ENCODE results near the gene EVA1A. TPM values are rescaled to one million over a fixed set of nuclear protein-coding genes. Genes with fewer than 3 reads are reported as not detected.

Gene EVA1A
- total and polyA plus RNA-seq, 7 donors, result 0.51 to 2.5 (median 0.83) TPM

- no peak for ATAC-seq
- H3K27me3 ChIP-seq (ENCODE audit: insufficient read depth in 3 of 3, low read length in 2 of 3), result no peaks in the 10 kb centered on the region
- 38 to 55% (median 52%) methylated on average over 1 of the region's 1 CpG for WGBS, 3 donors
Measured at GRCh38 chr2:75532488-75532887, 28.3 kb downstream of the EVA1A start.

GRCh38 chr2:75528221-75528977 lies 32.3 kb downstream of the EVA1A start:
- H3K27me3 ChIP-seq (ENCODE audit: insufficient read depth in 3 of 3, low read length in 2 of 3), result no peaks in the 10 kb centered on the region
- intact Hi-C loops (cut with DNase I), result no loop called here
- no peaks in the 10 kb centered on the region for H3K4me1 ChIP-seq
- DNase-seq (no peak), ATAC-seq (no peak)
- H3K27ac ChIP-seq, result no peak overlapping the region
- H3K4me3 ChIP-seq, result no peak overlapping the region
- no peaks in the 10 kb centered on the region for H3K9me3 ChIP-seq
- 52 to 72% (median 60%) methylated on average over 5 of the region's 5 CpGs for WGBS, 3 donors
- no peaks in the 10 kb centered on the region for H3K36me3 ChIP-seq (ENCODE audit: insufficient read depth in 1 of 2, low read depth in 1 of 2)
- no peak for TF ChIP-seq CTCF (IDR thresholded peaks at IDR 0.05)

More at GRCh38 chr2:75532488-75532887, 28.3 kb downstream of the EVA1A start:
- H3K4me1 ChIP-seq, result no peaks in the 10 kb centered on the region
- no peaks in the 10 kb centered on the region for H3K9me3 ChIP-seq
- no peaks in the 10 kb centered on the region for H3K36me3 ChIP-seq (ENCODE audit: insufficient read depth in 1 of 2, low read depth in 1 of 2)
- TF ChIP-seq CTCF (IDR thresholded peaks at IDR 0.05), result no peak
- no peak for DNase-seq
- intact Hi-C loops (cut with DNase I), result no loop called here
- no peak overlapping the region for H3K4me3 ChIP-seq
- no peak overlapping the region for H3K27ac ChIP-seq

GRCh38 chr2:75527676-75528075 lies 33.1 kb downstream of the EVA1A start:
- WGBS, 3 donors, result 76 to 89% (median 89%) methylated on average over 1 of the region's 1 CpG
- no peaks in the 10 kb centered on the region for H3K9me3 ChIP-seq

GRCh38 chr2:75526842-75527241 lies 33.9 kb downstream of the EVA1A start:
- intact Hi-C loops (cut with DNase I), result no loop called here
- H3K27ac ChIP-seq, result no peak overlapping the region
- no peaks in the 10 kb centered on the region for H3K9me3 ChIP-seq
- TF ChIP-seq CTCF (IDR thresholded peaks at IDR 0.05), result no peak
- no peaks in the 10 kb centered on the region for H3K27me3 ChIP-seq (ENCODE audit: insufficient read depth in 3 of 3, low read length in 2 of 3)
- DNase-seq (no peak), ATAC-seq (no peak)
- no peaks in the 10 kb centered on the region for H3K36me3 ChIP-seq (ENCODE audit: insufficient read depth in 1 of 2, low read depth in 1 of 2)
- H3K4me1 ChIP-seq, result no peaks in the 10 kb centered on the region
- no peak overlapping the region for H3K4me3 ChIP-seq

More at GRCh38 chr2:75527676-75528075, 33.1 kb downstream of the EVA1A start:
- intact Hi-C loops (cut with DNase I), result no loop called here
- TF ChIP-seq CTCF (IDR thresholded peaks at IDR 0.05), result no peak
- Histone ChIP-seq H3K36me3 (ENCODE audit: insufficient read depth in 1 of 2, low read depth in 1 of 2) (no peaks in the 10 kb centered on the region), H3K4me3 (no peak overlapping the region), H3K4me1 (no peaks in the 10 kb centered on the region), H3K27me3 (ENCODE audit: insufficient read depth in 3 of 3, low read length in 2 of 3) (no peaks in the 10 kb centered on the region), H3K27ac (no peak overlapping the region)
- ATAC-seq, result no peak
- DNase-seq, result no peak

All from psoas muscle (tissue), 8 donors.